NB4 (cell line): ENCODE results near the gene FEM1B.

ENCODE experiments used
- POLR2A ChIP-seq: IDR thresholded peaks from 2 replicates; pipeline ENCODE4 v1.6.1; 2011; ENCODE audit warnings: mild to moderate bottlenecking; ENCODE audit not compliant: insufficient read length; ENCODE audit errors: extremely low read depth
- TF ChIP-seq, protein P1 (sequence below): IDR thresholded peaks from one replicate; pipeline ENCODE4 v1.5.1; 2012; ENCODE audit warnings: low read depth, low read length
- TF ChIP-seq, protein P2 (sequence below): IDR thresholded peaks from 2 replicates; pipeline ENCODE4 v1.6.1; 2011; ENCODE audit warnings: low read depth, low read length

DNA sequence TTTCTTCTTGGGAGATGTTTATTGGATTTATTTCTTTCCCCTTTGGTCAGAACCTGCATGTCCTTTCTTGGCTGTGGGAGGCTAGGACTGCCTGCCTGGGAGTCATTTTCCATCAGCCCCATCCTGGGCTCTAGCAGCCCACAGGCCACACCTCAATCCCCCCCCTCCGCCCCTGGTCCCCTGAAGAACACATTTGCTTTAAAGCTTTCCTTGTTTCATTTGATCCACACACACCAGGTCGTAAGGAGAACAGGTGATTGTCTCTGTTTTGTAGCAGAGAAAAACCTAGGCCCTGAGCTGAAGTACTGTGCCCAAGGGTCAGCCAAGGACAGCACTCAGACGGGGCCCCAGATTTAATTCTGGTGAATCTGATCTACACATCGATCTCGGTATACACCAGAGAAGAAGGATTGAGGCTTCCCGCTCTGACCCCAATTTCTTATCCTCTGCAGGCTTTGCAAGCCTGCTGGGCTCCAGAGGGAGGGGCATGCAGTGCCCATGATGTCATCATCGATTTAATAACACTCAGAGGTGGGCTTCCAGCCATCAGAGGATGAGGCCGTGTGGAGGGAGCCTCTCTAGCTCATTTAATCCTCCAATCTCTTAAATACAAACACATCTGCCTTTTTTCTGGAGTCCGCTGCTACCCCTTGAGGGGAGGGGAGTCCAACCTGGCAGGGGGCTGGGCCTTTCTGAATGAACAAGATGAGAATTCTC lies 46.3 kb upstream of the FEM1B start:
- TF ChIP-seq, protein P1, sequence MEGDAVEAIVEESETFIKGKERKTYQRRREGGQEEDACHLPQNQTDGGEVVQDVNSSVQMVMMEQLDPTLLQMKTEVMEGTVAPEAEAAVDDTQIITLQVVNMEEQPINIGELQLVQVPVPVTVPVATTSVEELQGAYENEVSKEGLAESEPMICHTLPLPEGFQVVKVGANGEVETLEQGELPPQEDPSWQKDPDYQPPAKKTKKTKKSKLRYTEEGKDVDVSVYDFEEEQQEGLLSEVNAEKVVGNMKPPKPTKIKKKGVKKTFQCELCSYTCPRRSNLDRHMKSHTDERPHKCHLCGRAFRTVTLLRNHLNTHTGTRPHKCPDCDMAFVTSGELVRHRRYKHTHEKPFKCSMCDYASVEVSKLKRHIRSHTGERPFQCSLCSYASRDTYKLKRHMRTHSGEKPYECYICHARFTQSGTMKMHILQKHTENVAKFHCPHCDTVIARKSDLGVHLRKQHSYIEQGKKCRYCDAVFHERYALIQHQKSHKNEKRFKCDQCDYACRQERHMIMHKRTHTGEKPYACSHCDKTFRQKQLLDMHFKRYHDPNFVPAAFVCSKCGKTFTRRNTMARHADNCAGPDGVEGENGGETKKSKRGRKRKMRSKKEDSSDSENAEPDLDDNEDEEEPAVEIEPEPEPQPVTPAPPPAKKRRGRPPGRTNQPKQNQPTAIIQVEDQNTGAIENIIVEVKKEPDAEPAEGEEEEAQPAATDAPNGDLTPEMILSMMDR, result no peak
- TF ChIP-seq, protein P2, sequence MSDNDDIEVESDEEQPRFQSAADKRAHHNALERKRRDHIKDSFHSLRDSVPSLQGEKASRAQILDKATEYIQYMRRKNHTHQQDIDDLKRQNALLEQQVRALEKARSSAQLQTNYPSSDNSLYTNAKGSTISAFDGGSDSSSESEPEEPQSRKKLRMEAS, result no peak
- no peak for TF ChIP-seq POLR2A
